Measurements from ENCODE around the gene TECPR1.

The TECPR1 gene

GRCh38 chr7:98236355-98237185 is 15.5 kb downstream of the TECPR1 start:
- DNase-seq (ENCODE audit: low spot score), result no peak
- no peak for TF ChIP-seq CTCF (IDR thresholded peaks at IDR 0.05; ENCODE audit: borderline replicate concordance, control extremely low read depth, extremely low read depth, insufficient read depth, missing control alignments)
- in situ Hi-C loops (cut with MboI; ENCODE audit: low sequenced_read_pairs, unreplicated experiment), result no loop called here

DNA sequence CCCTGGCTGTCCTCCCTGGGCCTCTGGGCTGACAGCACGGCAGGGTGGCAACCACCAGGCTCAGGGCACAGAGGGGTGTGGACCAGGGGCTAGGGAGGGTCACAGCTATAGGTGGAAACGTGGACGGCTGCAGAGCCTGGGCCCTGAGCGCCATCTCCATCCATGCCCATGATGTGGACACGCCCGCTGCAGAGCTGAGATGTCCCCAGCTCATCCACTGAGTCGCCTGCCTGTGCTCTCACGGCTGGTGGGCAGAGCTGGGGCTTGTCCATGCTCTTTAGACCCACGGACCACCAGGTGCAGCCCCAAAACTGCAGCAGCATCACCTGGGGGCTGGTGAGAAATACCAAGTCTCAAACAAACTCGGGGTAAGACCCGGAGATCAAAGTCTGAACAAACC is 16.1 kb downstream of the TECPR1 start:
- no peak for DNase-seq (ENCODE audit: low spot score)
- no peak for TF ChIP-seq CTCF (IDR thresholded peaks at IDR 0.05; ENCODE audit: borderline replicate concordance, control extremely low read depth, extremely low read depth, insufficient read depth, missing control alignments)
- in situ Hi-C loops (cut with MboI; ENCODE audit: low sequenced_read_pairs, unreplicated experiment), result no loop called here

DNA sequence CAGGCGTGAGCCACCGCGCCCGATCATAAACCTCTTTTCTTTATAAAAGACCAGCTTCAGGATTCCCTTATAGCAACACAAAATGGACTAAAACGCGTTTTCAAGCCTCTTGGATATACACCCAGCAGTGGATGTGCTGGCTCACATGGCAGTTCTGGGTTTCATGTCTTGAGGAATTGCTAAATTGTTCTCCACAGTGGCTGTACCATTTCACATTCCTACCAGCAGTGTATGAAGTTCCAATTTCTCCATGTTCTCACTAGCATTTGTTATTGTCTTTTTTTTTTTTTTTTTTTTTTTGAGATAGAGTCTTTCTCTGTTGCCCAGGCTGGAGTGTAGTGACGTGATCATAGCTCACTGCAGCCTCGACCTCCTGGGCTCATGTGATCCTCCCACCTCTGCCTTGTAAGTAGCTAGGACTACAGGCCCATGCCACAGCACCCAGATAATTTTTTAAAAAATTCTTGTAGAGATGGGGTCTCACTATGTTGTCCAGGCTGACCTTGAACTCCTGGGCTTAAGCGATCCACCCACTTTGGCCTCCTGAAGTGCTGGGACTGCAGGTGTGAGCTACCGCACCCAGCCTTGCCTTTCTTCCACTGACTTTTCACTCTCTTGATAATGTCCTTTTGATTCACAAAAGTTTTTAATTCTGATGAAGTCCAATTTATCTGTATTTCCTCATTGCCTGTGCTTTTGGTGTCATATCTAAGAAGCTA is 17.4 kb downstream of the TECPR1 start:
- in situ Hi-C loops (cut with MboI; ENCODE audit: low sequenced_read_pairs, unreplicated experiment), result no loop called here
- TF ChIP-seq CTCF (IDR thresholded peaks at IDR 0.05; ENCODE audit: borderline replicate concordance, control extremely low read depth, extremely low read depth, insufficient read depth, missing control alignments), result no peak
- no peak for DNase-seq (ENCODE audit: low spot score)

- TF ChIP-seq CTCF (IDR thresholded peaks at IDR 0.05; ENCODE audit: borderline replicate concordance, control extremely low read depth, extremely low read depth, insufficient read depth, missing control alignments), result no peak
- in situ Hi-C loops (cut with MboI; ENCODE audit: low sequenced_read_pairs, unreplicated experiment), result no loop called here
- no peak for DNase-seq (ENCODE audit: low spot score)
Observed at GRCh38 chr7:98233219-98234070, 18.6 kb downstream of the TECPR1 start.

- in situ Hi-C loops (cut with MboI; ENCODE audit: low sequenced_read_pairs, unreplicated experiment), result no loop called here
- no peak for TF ChIP-seq CTCF (IDR thresholded peaks at IDR 0.05; ENCODE audit: borderline replicate concordance, control extremely low read depth, extremely low read depth, insufficient read depth, missing control alignments)
- DNase-seq (ENCODE audit: low spot score), result no peak
Observed at GRCh38 chr7:98232799-98233198, 19.2 kb downstream of the TECPR1 start.

- TF ChIP-seq CTCF (IDR thresholded peaks at IDR 0.05; ENCODE audit: borderline replicate concordance, control extremely low read depth, extremely low read depth, insufficient read depth, missing control alignments), result no peak
- in situ Hi-C loops (cut with MboI; ENCODE audit: low sequenced_read_pairs, unreplicated experiment), result no loop called here
- DNase-seq (ENCODE audit: low spot score), result no peak
Observed at GRCh38 chr7:98232263-98232585, 19.8 kb downstream of the TECPR1 start.

All from GM13976 (cell line).